NT2/D1 (cell line): ENCODE results near the gene LHFPL6.

Experiments used
- DNase-seq: peaks from one replicate; pipeline ENCODE4 v3.0.0-alpha.2; 2011; ENCODE audit warnings: low read depth, low spot score
- H3K27me3 ChIP-seq: 2 replicates; pipeline ENCODE4 v1.6.0; 2011; ENCODE audit warnings: mild to moderate bottlenecking; ENCODE audit not compliant: insufficient read length, insufficient read depth
- H3K36me3 ChIP-seq: 2 replicates; pipeline ENCODE4 v1.6.1; 2011; ENCODE audit warnings: mild to moderate bottlenecking, low read length, mixed read lengths; ENCODE audit not compliant: insufficient read depth, insufficient read length
- H3K4me1 ChIP-seq: 2 replicates; pipeline ENCODE4 v1.5.1; 2011; ENCODE audit not compliant: insufficient read depth, insufficient read length
- H3K4me3 ChIP-seq: 2 replicates; pipeline ENCODE4 v1.5.1; 2011; ENCODE audit warnings: low read depth; ENCODE audit not compliant: insufficient read length
- H3K9ac ChIP-seq: 2 replicates; pipeline ENCODE4 v1.6.0; 2011; ENCODE audit warnings: low read depth; ENCODE audit not compliant: insufficient read length
- H3K9me3 ChIP-seq: 2 replicates; pipeline ENCODE4 v1.5.1; 2011; ENCODE audit warnings: mild to moderate bottlenecking, low read length; ENCODE audit not compliant: insufficient read depth
- SUZ12 ChIP-seq: IDR thresholded peaks from 2 replicates; pipeline ENCODE4 v1.6.1; 2011; ENCODE audit not compliant: insufficient read length, insufficient read depth; ENCODE audit errors: extremely low read depth
- YY1 ChIP-seq: IDR thresholded peaks from 2 replicates; pipeline ENCODE4 v1.6.1; 2011; ENCODE audit not compliant: insufficient read length, insufficient read depth
- ZNF274 ChIP-seq: IDR thresholded peaks from 2 replicates; pipeline ENCODE4 v1.6.1; 2011; ENCODE audit warnings: mild to moderate bottlenecking, low read depth, low read length

LHFPL6 gene

DNA sequence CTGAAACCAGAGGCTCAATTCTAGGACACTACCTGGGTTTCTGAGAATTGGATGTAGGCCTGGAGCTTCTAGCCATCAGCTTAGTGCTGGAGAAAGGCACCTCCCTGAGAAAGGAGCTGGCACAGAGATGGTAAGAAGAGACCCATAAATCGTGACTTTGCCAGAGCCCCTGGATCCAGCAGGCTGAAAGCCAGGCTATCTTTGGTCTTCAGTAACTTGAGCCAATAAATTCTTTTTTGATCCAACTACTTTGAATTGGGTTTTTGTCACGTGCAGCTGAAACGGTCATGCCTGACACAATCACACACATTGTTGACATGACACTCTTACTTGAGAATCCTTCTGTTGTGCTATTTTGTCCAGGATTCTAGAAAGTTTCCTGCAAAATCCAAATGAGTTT lies 103.4 kb downstream of the LHFPL6 start:
- Histone ChIP-seq H3K36me3 (no peaks in the 10 kb centered on the region), H3K27me3 (no peaks in the 10 kb centered on the region), H3K4me3 (no peak overlapping the region), H3K9me3 (no peaks in the 10 kb centered on the region), H3K9ac (no peak overlapping the region), H3K4me1 (no peaks in the 10 kb centered on the region)
- no peak for TF ChIP-seq YY1
- TF ChIP-seq ZNF274 = no peak
- TF ChIP-seq SUZ12 = no peak
- no peak for DNase-seq

DNA sequence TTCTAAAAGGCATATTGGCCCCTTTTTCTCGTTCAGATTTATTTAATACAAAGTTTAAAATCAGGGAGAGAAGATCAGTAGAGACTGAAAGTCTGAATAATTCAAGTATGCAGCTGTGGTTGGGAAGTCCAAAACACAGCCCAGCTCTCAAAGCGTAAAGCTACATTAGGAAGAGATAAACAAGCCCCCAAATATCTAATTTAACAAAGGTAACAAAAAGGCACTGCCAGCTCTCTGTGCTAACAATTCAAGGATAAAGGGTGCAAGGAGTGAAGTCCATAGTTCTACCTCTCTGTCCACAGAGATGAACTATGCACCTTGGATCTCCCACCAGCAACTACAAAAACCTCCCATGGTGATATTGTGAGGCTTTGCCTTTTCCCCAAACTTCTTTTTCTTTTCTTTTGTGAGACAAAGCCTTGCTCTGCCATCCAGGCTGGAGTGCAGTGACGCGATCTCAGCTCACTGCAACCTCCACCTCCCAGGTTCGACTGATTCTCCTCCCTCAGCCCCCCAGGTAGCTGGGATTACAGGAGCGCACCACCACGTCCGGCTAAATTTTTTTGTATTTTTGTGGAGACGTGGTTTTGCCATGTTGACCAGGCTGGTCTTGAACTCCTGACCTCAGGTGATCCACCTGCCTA lies 104.4 kb downstream of the LHFPL6 start:
- Histone ChIP-seq H3K9me3 (no peaks in the 10 kb centered on the region), H3K9ac (no peak overlapping the region), H3K4me3 (no peak overlapping the region), H3K4me1 (peaks cover 3% of the 10 kb centered on the region), H3K36me3 (no peaks in the 10 kb centered on the region), H3K27me3 (no peaks in the 10 kb centered on the region)
- DNase-seq = peak; percentile 38
- no peak for TF ChIP-seq SUZ12
- no peak for TF ChIP-seq ZNF274
- TF ChIP-seq YY1 = no peak

DNA sequence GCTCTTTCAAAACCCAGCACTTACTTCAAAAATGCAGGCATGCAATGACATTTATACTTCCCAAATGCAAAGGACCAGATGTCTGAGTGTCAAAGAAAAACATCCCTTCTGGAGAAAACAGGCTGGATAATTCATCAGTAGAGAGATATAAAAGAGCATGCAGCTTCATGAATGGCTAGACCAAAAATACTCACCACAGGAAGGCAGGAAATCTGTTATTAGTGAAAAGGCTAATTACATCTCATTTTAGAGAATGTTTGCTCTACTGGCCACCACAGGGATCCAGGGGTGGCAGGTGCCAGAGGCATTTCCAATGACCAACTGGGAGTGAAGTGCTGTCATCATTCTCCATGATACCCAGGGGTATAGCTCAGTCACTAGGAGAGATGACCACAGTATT lies 106.5 kb downstream of the LHFPL6 start:
- Histone ChIP-seq H3K36me3 (no peaks in the 10 kb centered on the region), H3K4me1 (peaks cover 3% of the 10 kb centered on the region), H3K9me3 (no peaks in the 10 kb centered on the region), H3K27me3 (no peaks in the 10 kb centered on the region), H3K4me3 (no peak overlapping the region), H3K9ac (no peak overlapping the region)
- no peak for DNase-seq
- no peak for TF ChIP-seq ZNF274
- no peak for TF ChIP-seq SUZ12
- no peak for TF ChIP-seq YY1

DNA sequence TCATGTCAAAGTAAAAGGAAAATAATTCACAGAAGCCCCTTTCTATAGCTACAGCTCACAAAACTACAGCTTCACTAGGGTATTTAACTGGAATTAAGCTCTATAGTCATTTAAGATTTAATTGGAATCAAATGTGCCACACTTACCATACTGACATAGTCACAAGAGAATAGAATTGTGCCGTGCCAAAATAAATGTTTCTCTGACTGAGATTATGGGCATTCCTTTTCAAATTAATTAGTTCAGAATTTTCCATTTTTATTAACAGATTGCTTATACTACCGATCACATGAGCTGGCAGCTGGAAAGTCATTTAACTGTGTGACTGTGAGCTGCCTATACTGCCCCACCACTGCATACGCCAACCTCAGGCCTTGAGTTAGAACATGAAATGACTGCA lies 108.4 kb downstream of the LHFPL6 start:
- TF ChIP-seq SUZ12 (no peak), ZNF274 (no peak), YY1 (no peak)
- Histone ChIP-seq H3K4me3 (no peak overlapping the region), H3K9ac (no peak overlapping the region), H3K9me3 (0 out of 2 replicates have a peak, but pooled peaks cover 2% of the 10 kb centered on the region), H3K4me1 (peaks cover 6% of the 10 kb centered on the region), H3K27me3 (no peaks in the 10 kb centered on the region), H3K36me3 (no peaks in the 10 kb centered on the region)
- no peak for DNase-seq

DNA sequence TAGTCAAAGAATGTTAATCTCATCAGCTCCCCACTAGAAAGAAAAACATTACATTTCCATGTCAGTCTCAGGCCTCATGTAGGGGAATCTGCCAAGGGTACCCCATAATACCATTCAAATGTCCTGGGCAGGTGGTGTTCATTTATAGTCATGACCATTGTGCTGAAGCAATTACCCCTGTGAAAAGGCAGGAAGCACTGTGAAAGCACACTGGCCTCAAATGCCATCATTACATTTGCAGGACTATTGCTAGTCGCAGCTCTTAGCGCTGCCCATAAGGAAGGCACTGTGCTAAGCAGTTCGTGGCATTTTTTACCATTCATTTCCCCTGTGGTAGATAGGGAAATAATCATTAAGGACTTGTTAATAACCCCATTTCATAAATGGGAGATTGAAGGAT lies 109.0 kb downstream of the LHFPL6 start:
- Histone ChIP-seq H3K9me3 (peaks cover 8% of the 10 kb centered on the region; the same call in 1 of the 2 replicates), H3K4me3 (no peak overlapping the region), H3K9ac (no peak overlapping the region), H3K4me1 (peaks cover 6% of the 10 kb centered on the region), H3K27me3 (no peaks in the 10 kb centered on the region), H3K36me3 (no peaks in the 10 kb centered on the region)
- TF ChIP-seq SUZ12 (no peak), YY1 (no peak), ZNF274 (no peak)
- DNase-seq = peak; percentile 18

DNA sequence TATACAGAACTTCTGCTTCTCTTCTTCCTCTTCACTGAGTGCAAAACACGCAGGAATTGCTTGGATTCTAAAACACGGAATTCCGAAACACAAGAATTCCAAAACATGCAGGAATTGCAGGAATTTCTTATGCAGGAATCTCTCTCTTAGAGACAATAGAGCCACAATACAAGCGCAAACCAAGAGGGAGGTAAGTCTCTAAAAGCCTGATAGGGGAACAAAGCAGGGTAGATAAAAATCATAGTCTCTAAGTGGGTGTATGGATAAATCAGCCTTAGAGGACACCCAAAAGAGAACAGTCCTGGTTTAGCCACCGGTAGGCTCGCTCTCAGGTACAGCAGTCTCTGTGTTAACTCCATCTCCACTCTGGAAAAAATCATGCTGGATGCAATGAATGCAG lies 112.9 kb downstream of the LHFPL6 start:
- Histone ChIP-seq H3K9ac (no peak overlapping the region), H3K36me3 (no peaks in the 10 kb centered on the region), H3K9me3 (peaks cover 21% of the 10 kb centered on the region; the same call in 1 of the 2 replicates), H3K27me3 (no peaks in the 10 kb centered on the region), H3K4me3 (no peak overlapping the region), H3K4me1 (peaks cover 6% of the 10 kb centered on the region)
- DNase-seq = peak; percentile 48
- TF ChIP-seq ZNF274 (no peak), YY1 (no peak), SUZ12 (no peak)

DNA sequence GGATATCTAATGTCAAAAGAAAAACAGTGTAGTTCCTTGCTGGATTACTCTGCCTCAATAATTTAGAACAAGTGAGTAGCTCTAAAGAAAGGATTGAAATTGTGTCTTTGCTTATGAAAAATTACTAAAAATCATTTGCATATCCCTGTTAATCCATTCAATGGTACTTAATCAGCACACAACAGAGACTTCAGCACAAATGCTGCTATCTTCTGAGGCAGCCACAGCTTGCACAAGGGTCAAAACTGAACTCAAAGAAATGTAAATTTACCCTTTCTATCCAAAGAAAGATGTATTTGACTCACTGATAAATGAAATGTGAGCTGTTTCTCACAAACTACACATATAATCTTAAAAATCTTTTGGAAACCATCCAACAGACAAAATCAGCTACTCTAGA lies 116.2 kb downstream of the LHFPL6 start:
- no peak for DNase-seq
- no peak overlapping the region for H3K4me3 ChIP-seq
- peaks cover 3% of the 10 kb centered on the region for H3K4me1 ChIP-seq
- no peaks in the 10 kb centered on the region for H3K36me3 ChIP-seq
- no peak for TF ChIP-seq YY1
- no peak for TF ChIP-seq SUZ12
- no peak for TF ChIP-seq ZNF274
- H3K9me3 ChIP-seq = peaks cover 21% of the 10 kb centered on the region; the same call in 1 of the 2 replicates
- no peaks in the 10 kb centered on the region for H3K27me3 ChIP-seq
- no peak overlapping the region for H3K9ac ChIP-seq

DNA sequence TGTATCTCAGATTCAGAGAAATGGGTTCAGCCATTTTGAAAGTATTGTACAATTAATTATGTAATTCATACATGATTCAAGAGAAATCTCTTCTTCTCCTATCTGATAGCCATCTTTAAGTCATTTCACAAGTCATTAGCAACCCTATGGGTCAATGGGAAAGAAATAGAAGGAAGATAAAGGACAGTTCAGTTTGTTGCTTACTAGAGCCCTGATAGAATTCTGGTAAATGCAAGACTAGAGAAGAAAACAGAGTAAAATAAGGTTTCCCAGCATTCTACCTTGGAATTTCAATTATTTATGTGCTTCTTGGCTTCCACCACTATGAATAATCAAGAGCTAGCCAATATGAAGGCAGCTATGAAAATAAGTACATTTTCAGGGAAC lies 117.7 kb downstream of the LHFPL6 start:
- TF ChIP-seq YY1 (no peak), ZNF274 (no peak), SUZ12 (no peak)
- Histone ChIP-seq H3K4me1 (no peaks in the 10 kb centered on the region), H3K4me3 (no peak overlapping the region), H3K9me3 (peaks cover 21% of the 10 kb centered on the region; the same call in 1 of the 2 replicates), H3K36me3 (no peaks in the 10 kb centered on the region), H3K9ac (no peak overlapping the region), H3K27me3 (no peaks in the 10 kb centered on the region)
- DNase-seq = no peak
